BLaER1 (cell line): ENCODE measurements around the gene IREB2.
A peak's percentile ranks its signal among the peaks of the same experiment; 100 is the strongest.

ENCODE experiments used
- H3K27ac ChIP-seq: shearing (Covaris generic); formaldehyde crosslinking; 2 replicates; pipeline ENCODE4 v1.8.1; 2022
- H3K27me3 ChIP-seq: shearing (Covaris generic); formaldehyde crosslinking; 2 replicates; pipeline ENCODE4 v1.8.1; 2022
- H3K36me3 ChIP-seq: shearing (Covaris generic); formaldehyde crosslinking; 2 replicates; pipeline ENCODE4 v1.8.1; 2022
- H3K4me1 ChIP-seq: shearing (Covaris generic); formaldehyde crosslinking; 2 replicates; pipeline ENCODE4 v1.8.1; 2022
- H3K4me2 ChIP-seq: shearing (Covaris generic); formaldehyde crosslinking; 2 replicates; pipeline ENCODE4 v1.8.1; 2022
- H3K4me3 ChIP-seq: shearing (Covaris generic); formaldehyde crosslinking; 2 replicates; pipeline ENCODE4 v1.8.1; 2022
- H3K9ac ChIP-seq: shearing (Covaris generic); formaldehyde crosslinking; 2 replicates; pipeline ENCODE4 v1.8.1; 2022
- H3K9me3 ChIP-seq: shearing (Covaris generic); formaldehyde crosslinking; 2 replicates; pipeline ENCODE4 v1.8.1; 2022
- H4K20me1 ChIP-seq: shearing (Covaris generic); formaldehyde crosslinking; 2 replicates; pipeline ENCODE4 v1.8.1; 2022
- Cebpa-rat ChIP-seq: shearing (Covaris generic); IDR thresholded peaks from 2 replicates; pipeline ENCODE4 v1.8.1; 2022

The IREB2 gene

DNA sequence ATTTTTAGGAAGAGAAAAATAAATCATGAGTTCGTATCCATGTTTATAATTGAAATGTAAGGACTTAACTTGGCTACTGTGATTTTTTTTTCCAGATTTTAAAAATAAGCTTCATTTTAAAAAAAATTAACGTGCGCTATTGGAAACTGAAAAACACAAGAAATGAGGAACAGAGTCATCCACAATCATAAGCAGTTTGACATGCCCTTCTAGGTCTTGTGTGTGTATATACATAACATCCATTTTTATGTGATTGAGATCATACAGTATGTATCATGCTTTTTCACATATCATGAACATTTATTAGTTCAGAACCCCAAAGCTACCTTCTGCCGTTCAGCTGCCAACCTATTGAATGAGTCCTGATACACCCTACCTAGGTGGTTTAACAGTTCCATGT is 22.7 kb downstream of the IREB2 start:
- Histone ChIP-seq H3K4me2 (no peak overlapping the region), H3K9ac (no peak overlapping the region), H4K20me1 (peaks cover 100% of the 10 kb centered on the region), H3K36me3 (peaks cover 45% of the 10 kb centered on the region), H3K4me3 (no peak overlapping the region), H3K27ac (no peak overlapping the region), H3K9me3 (no peaks in the 10 kb centered on the region), H3K4me1 (peaks cover 25% of the 10 kb centered on the region), H3K27me3 (no peaks in the 10 kb centered on the region)
- no peak for TF ChIP-seq Cebpa-rat

DNA sequence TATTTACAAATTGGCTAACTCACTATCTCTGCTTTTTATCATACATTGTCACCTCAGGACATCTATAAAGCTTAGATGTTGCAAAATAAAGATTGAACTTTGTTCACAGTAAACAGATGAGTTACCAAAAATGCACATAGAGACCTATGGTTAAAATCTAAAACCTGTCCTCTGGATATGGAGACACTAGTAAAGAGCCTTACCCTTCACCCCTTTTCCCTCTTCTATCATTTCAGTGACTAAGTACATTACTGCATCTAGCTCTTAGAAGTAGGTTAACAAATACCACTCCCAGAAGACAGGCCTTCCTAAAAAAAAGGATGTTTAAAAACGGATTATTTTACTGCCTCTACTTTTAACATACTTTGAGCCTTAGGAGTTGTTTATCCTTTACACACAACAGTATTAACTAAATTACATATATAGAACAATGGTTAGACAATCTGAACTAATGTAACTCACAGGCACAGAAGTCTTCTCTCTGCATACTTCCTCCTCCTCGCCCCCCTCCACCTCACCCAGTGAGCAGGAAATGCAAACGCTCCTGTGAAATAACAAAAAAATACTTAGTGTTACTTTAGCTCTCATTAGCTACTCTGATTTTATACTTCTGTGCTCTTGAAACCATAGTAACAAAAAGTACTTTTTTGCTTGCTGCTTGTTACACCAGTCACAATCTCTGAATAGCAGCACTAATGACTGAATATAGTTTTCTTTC is 23.3 kb downstream of the IREB2 start:
- Histone ChIP-seq H3K4me2 (no peak overlapping the region; the same call in 1 of the 2 replicates), H3K9ac (no peak overlapping the region), H3K4me1 (peaks cover 21% of the 10 kb centered on the region), H4K20me1 (peaks cover 100% of the 10 kb centered on the region), H3K4me3 (no peak overlapping the region), H3K27me3 (no peaks in the 10 kb centered on the region), H3K36me3 (peaks cover 51% of the 10 kb centered on the region), H3K9me3 (no peaks in the 10 kb centered on the region), H3K27ac (no peak overlapping the region)
- TF ChIP-seq Cebpa-rat = no peak

DNA sequence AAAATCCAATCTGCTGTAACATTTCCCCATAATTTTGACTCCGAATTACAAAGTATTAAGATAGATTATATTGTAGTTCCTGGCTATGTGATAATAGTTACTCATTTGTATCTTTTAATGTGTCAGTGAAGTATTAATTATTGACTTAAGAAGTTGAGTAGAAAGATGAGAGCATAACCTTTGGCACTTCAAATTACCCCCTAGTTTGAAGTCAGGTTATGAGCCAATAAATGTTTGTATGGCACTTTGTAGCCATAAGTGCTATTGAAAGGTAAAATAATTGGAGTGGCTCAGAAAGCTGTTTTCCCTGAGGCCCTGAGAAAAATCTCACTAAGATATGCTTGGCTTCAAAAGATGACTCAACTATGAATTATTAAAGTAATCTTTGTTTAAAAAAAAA is 31.0 kb downstream of the IREB2 start:
- Histone ChIP-seq H3K36me3 (peaks cover 100% of the 10 kb centered on the region), H3K4me2 (no peak overlapping the region), H3K27me3 (no peaks in the 10 kb centered on the region), H3K4me3 (no peak overlapping the region), H3K27ac (no peak overlapping the region), H3K9me3 (no peaks in the 10 kb centered on the region), H3K9ac (no peak overlapping the region), H3K4me1 (no peaks in the 10 kb centered on the region), H4K20me1 (peaks cover 53% of the 10 kb centered on the region)
- no peak for TF ChIP-seq Cebpa-rat

DNA sequence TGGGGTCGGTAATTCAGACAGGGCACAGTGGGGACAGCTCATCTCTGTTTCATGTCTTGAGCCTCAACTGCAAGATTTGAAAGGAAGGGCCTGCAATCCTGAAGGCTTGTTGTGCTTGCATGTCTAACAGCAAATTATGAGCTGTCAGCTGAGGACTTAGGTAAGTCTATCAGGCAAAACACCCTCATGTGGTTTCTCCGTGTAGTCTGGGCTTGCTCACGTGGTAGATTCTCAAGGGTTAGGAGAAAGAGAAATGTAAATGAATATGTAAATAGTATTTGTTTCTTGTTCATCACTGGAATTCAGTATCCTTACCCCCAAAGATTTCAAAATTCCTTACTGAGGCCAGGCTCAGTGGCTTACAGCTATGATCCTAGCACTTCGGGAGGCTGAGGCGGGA is 39.3 kb downstream of the IREB2 start:
- no peak overlapping the region for H3K4me2 ChIP-seq
- peaks cover 96% of the 10 kb centered on the region for H3K36me3 ChIP-seq
- H3K9me3 ChIP-seq = no peaks in the 10 kb centered on the region
- no peak for TF ChIP-seq Cebpa-rat
- no peak overlapping the region for H3K4me3 ChIP-seq
- no peak overlapping the region for H3K9ac ChIP-seq
- H4K20me1 ChIP-seq = peaks cover 9% of the 10 kb centered on the region; the same call in 1 of the 2 replicates
- H3K27ac ChIP-seq = no peak overlapping the region
- no peaks in the 10 kb centered on the region for H3K27me3 ChIP-seq
- H3K4me1 ChIP-seq = no peaks in the 10 kb centered on the region

DNA sequence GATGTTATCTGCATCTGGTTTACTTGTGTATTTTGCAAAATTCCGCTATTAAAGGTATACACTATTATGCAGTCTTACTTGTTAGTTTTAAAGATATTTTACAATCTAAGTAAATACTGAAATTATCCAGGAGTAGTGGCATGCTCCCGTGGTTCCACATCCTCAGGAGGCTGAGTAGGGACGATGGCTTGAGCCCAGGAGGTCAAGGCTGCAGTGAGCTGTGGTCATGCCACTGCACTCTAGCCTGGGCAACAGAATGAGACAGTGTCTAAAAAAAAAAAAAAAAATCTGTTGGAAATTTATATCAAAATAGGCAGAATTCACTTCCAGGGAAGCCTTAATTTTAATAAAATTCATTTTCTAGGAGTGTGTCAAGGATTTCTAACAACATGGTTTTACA is 41.6 kb downstream of the IREB2 start:
- H3K4me3 ChIP-seq = no peak overlapping the region
- no peak overlapping the region for H3K27ac ChIP-seq
- H3K36me3 ChIP-seq = peaks cover 95% of the 10 kb centered on the region
- H4K20me1 ChIP-seq = peaks cover 5% of the 10 kb centered on the region; the same call in 1 of the 2 replicates
- TF ChIP-seq Cebpa-rat = no peak
- H3K9ac ChIP-seq = no peak overlapping the region
- no peaks in the 10 kb centered on the region for H3K9me3 ChIP-seq
- no peaks in the 10 kb centered on the region for H3K4me1 ChIP-seq
- H3K27me3 ChIP-seq = no peaks in the 10 kb centered on the region
- no peak overlapping the region for H3K4me2 ChIP-seq

DNA sequence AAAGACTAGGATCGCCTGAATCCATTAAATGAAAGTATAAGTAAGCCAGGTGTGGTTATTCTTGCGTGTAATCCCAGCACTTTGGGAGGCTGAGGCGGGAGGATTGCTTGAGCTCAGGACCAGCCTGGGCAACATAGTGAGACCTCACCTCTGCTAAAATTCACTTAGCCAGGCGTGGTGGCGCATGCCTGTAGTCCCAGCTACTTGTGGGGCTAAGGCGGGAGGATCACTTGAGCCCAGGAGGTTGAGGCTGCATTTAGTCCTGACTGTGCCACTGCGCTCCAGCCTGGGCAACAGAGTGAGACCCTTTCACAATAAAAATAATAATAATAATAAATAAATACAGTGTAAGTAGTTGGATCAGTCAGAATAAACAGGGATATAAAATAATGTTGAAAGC is 43.9 kb downstream of the IREB2 start:
- Histone ChIP-seq H3K4me2 (no peak overlapping the region), H3K9me3 (no peaks in the 10 kb centered on the region), H4K20me1 (peaks cover 5% of the 10 kb centered on the region; the same call in 1 of the 2 replicates), H3K9ac (no peak overlapping the region), H3K27me3 (no peaks in the 10 kb centered on the region), H3K4me3 (no peak overlapping the region), H3K27ac (no peak overlapping the region), H3K36me3 (peaks cover 96% of the 10 kb centered on the region), H3K4me1 (no peaks in the 10 kb centered on the region)
- TF ChIP-seq Cebpa-rat = no peak

DNA sequence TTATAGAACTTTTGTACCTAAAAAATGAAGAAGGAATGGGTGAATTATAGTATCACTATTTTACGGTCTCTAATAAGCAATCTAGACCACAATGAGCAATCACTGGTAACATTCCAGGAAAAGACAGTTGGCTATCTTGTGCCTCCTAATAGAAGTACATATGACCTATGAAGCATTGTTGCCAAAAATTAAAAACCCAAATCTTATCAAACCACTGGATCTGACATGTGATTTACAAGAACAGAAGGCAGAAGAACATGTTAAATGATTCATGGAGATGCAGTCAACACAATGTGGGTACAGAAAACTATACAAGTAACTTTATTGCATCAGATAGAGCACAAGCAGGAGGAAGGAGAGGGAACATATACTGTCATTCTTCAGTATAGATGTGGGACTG is 54.9 kb downstream of the IREB2 start:
- Histone ChIP-seq H3K9ac (no peak overlapping the region), H3K4me2 (no peak overlapping the region), H4K20me1 (no peaks in the 10 kb centered on the region), H3K27me3 (no peaks in the 10 kb centered on the region), H3K9me3 (no peaks in the 10 kb centered on the region), H3K4me3 (no peak overlapping the region), H3K4me1 (peaks cover 11% of the 10 kb centered on the region), H3K27ac (no peak overlapping the region), H3K36me3 (peaks cover 97% of the 10 kb centered on the region)
- TF ChIP-seq Cebpa-rat = no peak

DNA sequence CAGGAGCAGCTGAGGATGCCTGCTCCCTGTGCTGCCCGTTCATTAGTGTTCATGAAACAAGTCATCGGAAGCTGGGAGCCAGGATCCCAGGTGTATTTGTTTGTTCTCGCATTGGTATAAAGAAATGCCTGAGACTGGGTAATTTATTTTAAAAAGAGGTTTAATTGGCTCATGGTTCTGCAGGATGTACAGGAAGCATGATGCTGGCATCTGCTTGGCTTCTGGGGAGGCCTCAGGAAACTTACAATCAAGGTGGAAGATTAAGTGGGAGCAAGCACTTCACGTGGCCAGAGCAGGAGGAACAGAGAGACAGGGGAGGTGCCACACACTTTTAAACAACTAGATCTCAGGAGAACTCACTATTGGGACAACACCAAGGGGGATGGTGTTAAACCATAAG is 63.8 kb downstream of the IREB2 start:
- H3K4me2 ChIP-seq = no peak overlapping the region
- H3K4me3 ChIP-seq = no peak overlapping the region
- H3K36me3 ChIP-seq = peaks cover 45% of the 10 kb centered on the region
- H4K20me1 ChIP-seq = no peaks in the 10 kb centered on the region
- H3K9me3 ChIP-seq = no peaks in the 10 kb centered on the region
- H3K27me3 ChIP-seq = no peaks in the 10 kb centered on the region
- no peaks in the 10 kb centered on the region for H3K4me1 ChIP-seq
- no peak for TF ChIP-seq Cebpa-rat
- H3K9ac ChIP-seq = no peak overlapping the region
- H3K27ac ChIP-seq = no peak overlapping the region

DNA sequence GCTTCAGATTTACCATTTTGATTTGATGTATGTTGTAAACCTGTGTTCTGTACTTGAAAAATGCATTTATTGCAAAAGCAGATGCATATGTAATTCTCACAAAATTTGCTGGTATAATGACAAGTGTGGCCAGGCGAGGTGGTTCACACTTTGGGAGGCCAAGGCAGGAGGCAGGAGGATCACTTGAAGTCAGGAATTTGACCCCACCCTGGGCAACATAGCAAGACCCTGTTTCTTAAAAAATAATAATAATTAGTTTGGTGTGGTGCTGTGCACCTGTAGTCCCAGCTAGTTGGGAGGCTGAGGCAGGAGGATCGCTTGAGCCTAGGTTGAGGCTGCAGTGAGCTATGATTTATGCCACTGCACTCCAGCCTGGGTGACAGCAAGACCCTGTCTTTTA is 64.6 kb downstream of the IREB2 start:
- Histone ChIP-seq H4K20me1 (no peaks in the 10 kb centered on the region), H3K27ac (no peak overlapping the region), H3K9ac (no peak overlapping the region), H3K9me3 (no peaks in the 10 kb centered on the region), H3K4me2 (no peak overlapping the region), H3K4me3 (no peak overlapping the region), H3K27me3 (peaks cover 2% of the 10 kb centered on the region), H3K4me1 (no peaks in the 10 kb centered on the region), H3K36me3 (peaks cover 37% of the 10 kb centered on the region)
- no peak for TF ChIP-seq Cebpa-rat

DNA sequence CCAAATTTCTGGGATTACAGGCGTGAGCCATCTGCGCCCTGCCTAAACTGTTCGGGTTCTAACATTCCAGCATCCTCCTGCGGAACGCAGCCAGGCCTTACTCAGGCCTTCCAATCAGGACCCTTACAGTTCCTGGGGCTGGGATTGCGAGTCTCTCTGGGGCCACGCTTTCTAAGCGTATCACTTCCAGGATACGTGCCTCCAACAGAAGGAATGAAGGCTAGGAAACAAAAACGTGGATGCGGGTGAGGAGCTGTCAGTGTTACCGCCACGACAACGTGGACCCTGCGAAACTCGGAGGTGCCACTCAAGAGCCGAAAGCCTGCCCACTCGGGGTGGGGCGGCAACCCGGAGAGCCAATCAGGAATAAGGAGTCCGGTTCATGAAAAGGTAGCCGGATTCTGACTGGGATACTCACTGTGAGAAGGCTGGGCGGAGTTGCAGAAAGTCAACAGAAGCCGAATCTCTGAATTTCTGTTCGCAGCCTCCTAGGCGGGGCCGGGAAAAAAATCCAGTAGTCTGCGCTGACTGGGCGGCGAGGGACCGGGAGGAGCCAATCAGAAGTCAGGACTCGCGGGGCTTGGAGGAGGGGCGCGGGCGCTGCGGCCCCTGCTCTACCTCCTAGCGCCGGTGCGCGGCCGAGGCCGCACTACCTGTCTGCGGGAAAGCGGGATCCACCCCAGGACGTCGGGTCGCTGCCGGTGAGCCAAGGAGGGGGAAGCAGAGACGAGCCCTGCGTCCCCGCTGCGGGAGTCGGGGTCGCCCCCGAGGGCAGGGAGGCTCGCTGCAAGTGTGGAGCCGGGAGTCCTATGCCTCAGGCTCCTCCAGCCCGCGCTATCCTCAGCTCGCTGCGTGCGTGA is 69.2 kb downstream of the IREB2 start, which contains the start of gene HYKK:
HYKK (plus strand) TSS at position 607 of the 860 bp plus-strand sequence. CDS start 5,512 bp downstream, outside the sequence.
- Histone ChIP-seq H3K9me3 (no peaks in the 10 kb centered on the region), H3K4me2 (peak within 1 kb of the TSS; percentile 99), H3K27me3 (peaks cover 20% of the 10 kb centered on the region), H3K4me3 (peak within 1 kb of the TSS; percentile 78), H4K20me1 (no peaks in the 10 kb centered on the region), H3K4me1 (peaks cover 8% of the 10 kb centered on the region), H3K36me3 (no peaks in the 10 kb centered on the region), H3K9ac (peak within 1 kb of the TSS; percentile 63), H3K27ac (no peak within 1 kb of the TSS)
- TF ChIP-seq Cebpa-rat = no peak
